Common myeloid progenitor, CD34-positive (primary cell): ENCODE data around the gene NOG. TPM values are rescaled to one million over a fixed set of nuclear protein-coding genes. Genes with fewer than 3 reads are reported as not detected.

Experiments
- CTCF ChIA-PET: fragments of 350-600 bp; sonication (Branson Sonifier 250); formaldehyde crosslinking; loops from one replicate; lab custom pipeline; 2021; ENCODE audit warnings: antibody characterized with exemption; lab: Charles Lee
- POLR2A ChIA-PET: fragments of 350-600 bp; sonication (Branson Sonifier 250); formaldehyde crosslinking; loops from one replicate; lab custom pipeline; 2021; ENCODE audit warnings: antibody characterized with exemption; lab: Charles Lee
- DNase-seq, 3 donors: peaks; one replicate each; pipeline versions ENCODE4 v3.0.0 to v3.0.0-alpha.2; 2013
- H3K27ac ChIP-seq, 2 experiments: 1 replicate in 1 of 2; 2 replicates in 1 of 2; pipeline ENCODE4 v1.7.0; 2013; ENCODE audit warnings: inconsistent platforms in 2 of 2, low read length in 2 of 2, mild to moderate bottlenecking in 2 of 2, low read depth in 1 of 2, moderate library complexity in 1 of 2; ENCODE audit not compliant: severe bottlenecking in 2 of 2, insufficient read depth in 1 of 2, poor library complexity in 1 of 2
- H3K27me3 ChIP-seq, 5 experiments: replicated peaks in 2 of 5; 1 replicate in 3 of 5; 2 replicates in 2 of 5; pipeline versions ENCODE4 v1.6.1 to v1.7.0; 2013; ENCODE audit warnings: low read length in 4 of 5, mild to moderate bottlenecking in 2 of 5, moderate library complexity in 2 of 5, inconsistent platforms in 1 of 5; ENCODE audit not compliant: insufficient read depth in 5 of 5, control insufficient read depth in 4 of 5
- H3K36me3 ChIP-seq, 4 experiments: 1 replicate in 2 of 4; 2 replicates in 2 of 4; pipeline versions ENCODE4 v1.6.1 to v1.7.0; 2013; ENCODE audit warnings: low read length in 3 of 4, control low read depth in 1 of 4, mild to moderate bottlenecking in 1 of 4; ENCODE audit not compliant: control insufficient read depth in 4 of 4, insufficient read depth in 4 of 4
- H3K4me1 ChIP-seq, 4 experiments: 1 replicate in 3 of 4; 2 replicates in 1 of 4; pipeline versions ENCODE4 v1.6.1 to v1.7.1; 2013; ENCODE audit warnings: low read length in 3 of 4, mild to moderate bottlenecking in 3 of 4, control low read depth in 1 of 4, inconsistent platforms in 1 of 4, moderate library complexity in 1 of 4; ENCODE audit not compliant: control insufficient read depth in 4 of 4, insufficient read depth in 4 of 4; ENCODE audit errors: control extremely low read depth in 1 of 4
- H3K4me3 ChIP-seq, 7 experiments: 1 replicate in 4 of 7; 2 replicates in 3 of 7; pipeline versions ENCODE4 v1.5.1 to v1.7.0; 2013; ENCODE audit warnings: mild to moderate bottlenecking in 7 of 7, low read length in 6 of 7, moderate library complexity in 6 of 7, inconsistent platforms in 2 of 7, low read depth in 2 of 7, control low read depth in 1 of 7; ENCODE audit not compliant: insufficient read depth in 4 of 7, control insufficient read depth in 1 of 7; ENCODE audit errors: extremely low read depth in 1 of 7
- H3K9me3 ChIP-seq, 5 experiments: 1 replicate in 4 of 5; 2 replicates in 1 of 5; pipeline versions ENCODE4 v1.6.1 to v1.7.1; 2013; ENCODE audit warnings: low read length in 4 of 5, mild to moderate bottlenecking in 2 of 5, inconsistent platforms in 1 of 5, low read depth in 1 of 5, moderate library complexity in 1 of 5; ENCODE audit not compliant: control insufficient read depth in 4 of 5, insufficient read depth in 2 of 5; ENCODE audit errors: control extremely low read depth in 1 of 5
- WGBS: methylation state at CpG from one replicate; pipeline ENCODE4 v1.1.5; 2013; ENCODE audit not compliant: insufficient coverage; 5-methylcytosine and 5-hydroxymethylcytosine counted together
- polyA plus RNA-seq: library from polyadenylated mRNA; unstranded; fragments of 120-200 nt; gene quantifications from one replicate; pipeline ENCODE4 v1.2.1, GENCODE V29; 2013

The NOG gene
- 10.4 TPM for polyA plus RNA-seq

- Histone ChIP-seq H3K27ac (peak within 1 kb of the TSS in 1 of 2 experiments; percentile 15), H3K4me3 (peak within 1 kb of the TSS; percentile 63 to 83 (median 79)), H3K9me3 (no peaks in the 10 kb centered on the region), H3K4me1 (peaks cover 6 to 45% (median 34%) of the 10 kb centered on the region in 4 experiments), H3K27me3 (no peaks in the 10 kb centered on the region), H3K36me3 (no peaks in the 10 kb centered on the region)
- ChIA-PET POLR2A (interaction anchor here (0.6 to 1.4 kb wide), 2 partner anchors 88 to 186 kb away, joined by 3 read pairs; no protein-coding TSS in a partner anchor), CTCF (interaction anchor here (0.8 to 5.5 kb wide), 10 partner anchors 11 to 224 kb away, joined by 3 to 37 read pairs (median 10); no protein-coding TSS in a partner anchor)
- DNase-seq = peak; percentile 27 to 72 (median 62)
- WGBS = 0% methylated on average over 80 of the region's 85 CpGs
These were observed at the start of gene NOG for GRCh38 chr17:56593646-56594319. Gene NOG (plus strand): TSS chr17:56593699. CDS start chr17:56594224, 525 bp downstream.

GRCh38 chr17:56545106-56545505 lies 48.4 kb upstream of the NOG start:
- POLR2A ChIA-PET = no interaction called here
- H3K36me3 ChIP-seq = no peaks in the 10 kb centered on the region
- H3K27me3 ChIP-seq = no peaks in the 10 kb centered on the region
- DNase-seq = no peak
- no peaks in the 10 kb centered on the region for H3K4me1 ChIP-seq
- peaks cover 0 to 3% (median 0%) of the 10 kb centered on the region in 5 experiments for H3K9me3 ChIP-seq
- CTCF ChIA-PET = interaction anchor here (0.9 kb wide), 1 partner anchor 16 kb away, joined by 3 read pairs; no protein-coding TSS in a partner anchor
- H3K4me3 ChIP-seq = no peak overlapping the region
- WGBS = 100% methylated on average over 1 of the region's 2 CpGs
- no peak overlapping the region for H3K27ac ChIP-seq

DNA sequence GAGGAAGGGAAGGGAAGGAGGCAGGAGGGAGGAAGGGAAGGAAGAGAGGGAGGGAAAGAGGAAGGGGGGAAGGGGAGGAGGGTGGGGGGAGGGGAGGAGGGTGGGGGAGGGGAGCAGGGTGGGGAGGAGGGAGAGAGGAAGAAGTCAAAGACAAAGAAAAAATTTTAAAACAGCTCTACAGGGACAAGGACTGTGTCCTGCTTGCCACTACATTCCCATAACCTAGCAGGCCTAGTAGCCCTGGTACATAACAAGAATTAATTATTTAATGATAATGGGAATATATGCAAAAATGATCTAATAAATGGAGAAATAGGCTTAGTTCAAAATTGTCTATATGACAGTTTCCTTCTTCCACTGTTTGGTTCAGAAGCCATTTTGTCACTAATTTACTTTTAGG lies 47.6 kb upstream of the NOG start:
- Histone ChIP-seq H3K4me3 (no peak overlapping the region), H3K27me3 (no peaks in the 10 kb centered on the region), H3K36me3 (no peaks in the 10 kb centered on the region), H3K9me3 (peaks cover 0 to 6% (median under 1%) of the 10 kb centered on the region in 5 experiments), H3K27ac (no peak overlapping the region), H3K4me1 (no peaks in the 10 kb centered on the region)
- no peak for DNase-seq
- CTCF ChIA-PET = no interaction called here
- POLR2A ChIA-PET = no interaction called here

GRCh38 chr17:56548661-56549060 lies 44.8 kb upstream of the NOG start:
- H3K27ac ChIP-seq = no peak overlapping the region
- H3K27me3 ChIP-seq = no peaks in the 10 kb centered on the region
- H3K4me3 ChIP-seq = no peak overlapping the region
- no peaks in the 10 kb centered on the region for H3K4me1 ChIP-seq
- H3K36me3 ChIP-seq = no peaks in the 10 kb centered on the region
- CTCF ChIA-PET = no interaction called here
- POLR2A ChIA-PET = no interaction called here
- DNase-seq = no peak
- 96% methylated on average over 4 of the region's 4 CpGs for WGBS
- peaks cover 0 to 22% (median 9%) of the 10 kb centered on the region in 5 experiments for H3K9me3 ChIP-seq

DNA sequence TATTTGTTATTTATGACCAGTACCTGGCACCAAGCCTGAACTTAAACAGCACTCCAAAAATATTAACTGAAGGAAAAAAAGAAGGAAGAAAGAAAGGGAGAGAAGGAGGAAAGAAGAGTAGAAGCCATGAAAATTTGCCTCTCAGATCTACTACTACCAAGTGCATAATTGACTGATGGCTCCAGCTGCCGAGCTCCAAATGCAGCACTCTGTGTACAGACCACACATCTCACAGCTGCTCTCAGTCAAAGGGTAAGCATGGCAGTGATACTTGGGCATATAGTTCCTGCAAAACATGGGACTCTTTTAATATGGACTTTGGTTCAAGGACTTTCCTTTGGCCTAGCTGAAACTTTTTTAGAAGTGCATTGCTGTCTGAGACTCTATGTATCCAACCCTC lies 44.0 kb upstream of the NOG start:
- POLR2A ChIA-PET = no interaction called here

GRCh38 chr17:56557682-56558081 lies 35.8 kb upstream of the NOG start:
- ChIA-PET POLR2A (no interaction called here), CTCF (interaction anchor here (1.0 kb wide), 1 partner anchor 22 kb away, joined by 3 read pairs; no protein-coding TSS in a partner anchor)
- no peak for DNase-seq
- Histone ChIP-seq H3K36me3 (no peaks in the 10 kb centered on the region), H3K27me3 (no peaks in the 10 kb centered on the region), H3K9me3 (peaks cover 0 to 16% (median 3%) of the 10 kb centered on the region in 5 experiments), H3K27ac (no peak overlapping the region), H3K4me3 (no peak overlapping the region), H3K4me1 (no peaks in the 10 kb centered on the region)
- WGBS = 97% methylated on average over 7 of the region's 8 CpGs

More for the DNA sequence above, 44.0 kb upstream of the NOG start:
- DNase-seq = no peak
- H3K36me3 ChIP-seq = no peaks in the 10 kb centered on the region
- no peak overlapping the region for H3K27ac ChIP-seq
- no peaks in the 10 kb centered on the region for H3K27me3 ChIP-seq
- H3K9me3 ChIP-seq = peaks cover 0 to 22% (median 9%) of the 10 kb centered on the region in 5 experiments
- WGBS = 100% methylated on average over 1 of the region's 1 CpG
- CTCF ChIA-PET = interaction anchor here (1.3 kb wide), 1 partner anchor 22 kb away, joined by 3 read pairs; no protein-coding TSS in a partner anchor
- H3K4me1 ChIP-seq = no peaks in the 10 kb centered on the region
- no peak overlapping the region for H3K4me3 ChIP-seq

GRCh38 chr17:56558088-56558487 lies 35.4 kb upstream of the NOG start:
- Histone ChIP-seq H3K4me3 (no peak overlapping the region), H3K9me3 (peaks cover 0 to 16% (median 3%) of the 10 kb centered on the region in 5 experiments), H3K27me3 (no peaks in the 10 kb centered on the region), H3K36me3 (no peaks in the 10 kb centered on the region), H3K27ac (no peak overlapping the region), H3K4me1 (no peaks in the 10 kb centered on the region)
- no peak for DNase-seq
- ChIA-PET CTCF (interaction anchor here (1.0 kb wide), 1 partner anchor 22 kb away, joined by 3 read pairs; no protein-coding TSS in a partner anchor), POLR2A (no interaction called here)
- 100% methylated on average over 4 of the region's 7 CpGs for WGBS
